Retinal pigment epithelial cell (primary cell): ENCODE measurements around the gene CHID1.

Experiments
- DNase-seq: peaks from one replicate; pipeline ENCODE4 v3.0.0-alpha.2; 2010; ENCODE audit warnings: low read depth
- H3K4me3 ChIP-seq: 2 replicates; pipeline ENCODE4 v1.5.1; 2011; ENCODE audit warnings: mild to moderate bottlenecking, low read length, control low read depth, moderate library complexity
- CTCF ChIP-seq: conservative IDR thresholded peaks from 2 replicates; pipeline ENCODE4 v1.5.1; 2011; ENCODE audit warnings: low read depth, low read length, control low read depth, inconsistent platforms

The CHID1 gene

GRCh38 chr11:944711-945470 is 34.3 kb upstream of the CHID1 start:
- TF ChIP-seq CTCF: peak; percentile 64
- no peak overlapping the region for H3K4me3 ChIP-seq
- DNase-seq: no peak

- DNase-seq: no peak
- TF ChIP-seq CTCF: no peak
- H3K4me3 ChIP-seq: no peak overlapping the region
Observed at GRCh38 chr11:942823-943222, 32.2 kb upstream of the CHID1 start.

- no peak overlapping the region for H3K4me3 ChIP-seq
- DNase-seq: no peak
- TF ChIP-seq CTCF: no peak
Observed at GRCh38 chr11:940496-941135, 30.0 kb upstream of the CHID1 start.

GRCh38 chr11:937841-938261 is 27.2 kb upstream of the CHID1 start:
- no peak for TF ChIP-seq CTCF
- no peak for DNase-seq
- no peak overlapping the region for H3K4me3 ChIP-seq

GRCh38 chr11:936199-936598 is 25.6 kb upstream of the CHID1 start:
- DNase-seq: no peak
- no peak overlapping the region for H3K4me3 ChIP-seq
- TF ChIP-seq CTCF: no peak

- no peak for DNase-seq
- TF ChIP-seq CTCF: no peak
Observed at GRCh38 chr11:934527-934926, 23.9 kb upstream of the CHID1 start.

GRCh38 chr11:933936-934335 is 23.3 kb upstream of the CHID1 start:
- DNase-seq: no peak
- TF ChIP-seq CTCF: no peak

More at GRCh38 chr11:934527-934926, 23.9 kb upstream of the CHID1 start:
- no peak overlapping the region for H3K4me3 ChIP-seq

More at GRCh38 chr11:933936-934335, 23.3 kb upstream of the CHID1 start:
- H3K4me3 ChIP-seq: no peak overlapping the region
